Measurements from ENCODE around the gene RNF135.

Gene RNF135

DNA sequence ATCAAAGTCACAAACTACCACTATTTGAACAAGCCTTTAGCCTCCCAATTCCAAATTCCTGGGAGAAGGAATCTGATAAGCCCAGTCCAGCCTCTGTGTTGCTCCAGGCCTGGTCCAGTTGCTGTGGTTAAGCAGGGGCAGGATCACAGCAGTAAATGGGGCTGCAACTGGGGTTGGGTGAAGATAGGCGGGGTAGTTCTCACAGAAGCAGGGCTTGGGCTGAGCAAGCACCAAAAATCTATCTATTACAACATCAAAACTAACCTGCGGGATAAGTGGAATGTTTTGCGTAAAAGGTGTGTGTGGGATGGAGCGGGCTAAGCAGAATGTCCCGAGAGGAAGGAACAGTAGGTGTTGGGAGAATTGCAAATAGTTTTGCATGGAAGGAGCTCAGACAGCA lies 23.0 kb upstream of the RNF135 start:
- no peak overlapping the region for H3K4me3 ChIP-seq (ENCODE audit: low read length)
- H3K79me2 ChIP-seq (ENCODE audit: low read length), result no peaks in the 10 kb centered on the region
- TF ChIP-seq, protein P1, sequence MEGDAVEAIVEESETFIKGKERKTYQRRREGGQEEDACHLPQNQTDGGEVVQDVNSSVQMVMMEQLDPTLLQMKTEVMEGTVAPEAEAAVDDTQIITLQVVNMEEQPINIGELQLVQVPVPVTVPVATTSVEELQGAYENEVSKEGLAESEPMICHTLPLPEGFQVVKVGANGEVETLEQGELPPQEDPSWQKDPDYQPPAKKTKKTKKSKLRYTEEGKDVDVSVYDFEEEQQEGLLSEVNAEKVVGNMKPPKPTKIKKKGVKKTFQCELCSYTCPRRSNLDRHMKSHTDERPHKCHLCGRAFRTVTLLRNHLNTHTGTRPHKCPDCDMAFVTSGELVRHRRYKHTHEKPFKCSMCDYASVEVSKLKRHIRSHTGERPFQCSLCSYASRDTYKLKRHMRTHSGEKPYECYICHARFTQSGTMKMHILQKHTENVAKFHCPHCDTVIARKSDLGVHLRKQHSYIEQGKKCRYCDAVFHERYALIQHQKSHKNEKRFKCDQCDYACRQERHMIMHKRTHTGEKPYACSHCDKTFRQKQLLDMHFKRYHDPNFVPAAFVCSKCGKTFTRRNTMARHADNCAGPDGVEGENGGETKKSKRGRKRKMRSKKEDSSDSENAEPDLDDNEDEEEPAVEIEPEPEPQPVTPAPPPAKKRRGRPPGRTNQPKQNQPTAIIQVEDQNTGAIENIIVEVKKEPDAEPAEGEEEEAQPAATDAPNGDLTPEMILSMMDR (IDR thresholded peaks at IDR 0.05; ENCODE audit: low read length), result no peak
- no peak for TF ChIP-seq EZH2phosphoT487 (IDR thresholded peaks at IDR 0.05; ENCODE audit: low read length)
- TF ChIP-seq EZH2 (optimal IDR thresholded peaks at IDR 0.05; ENCODE audit: low read depth, low read length), result no peak
- no peaks in the 10 kb centered on the region for H3K9me3 ChIP-seq (replicated peaks; ENCODE audit: insufficient read depth, low read length)
- no peak overlapping the region for H3K9ac ChIP-seq (ENCODE audit: low read length)
- H3K9me2 ChIP-seq (replicated peaks; ENCODE audit: insufficient read depth, low read length), result no peaks in the 10 kb centered on the region
- H3F3A ChIP-seq (ENCODE audit: insufficient read depth, low read length), result no peaks in the 10 kb centered on the region
- H3K27me3 ChIP-seq (replicated peaks; ENCODE audit: insufficient read depth, low read length), result no peaks in the 10 kb centered on the region
- no peak overlapping the region for H3K4me2 ChIP-seq (ENCODE audit: low read depth, low read length)
- H4K20me1 ChIP-seq (ENCODE audit: insufficient read depth, low read length), result no peaks in the 10 kb centered on the region
- DNase-seq, result no peak
- no peaks in the 10 kb centered on the region for H3K36me3 ChIP-seq (replicated peaks; ENCODE audit: insufficient read depth, low read length)
- no peak overlapping the region for H2AFZ ChIP-seq (ENCODE audit: low read length)
- H3K4me1 ChIP-seq (ENCODE audit: low read length), result no peaks in the 10 kb centered on the region
- H3K27ac ChIP-seq (ENCODE audit: low read length), result no peak overlapping the region

DNA sequence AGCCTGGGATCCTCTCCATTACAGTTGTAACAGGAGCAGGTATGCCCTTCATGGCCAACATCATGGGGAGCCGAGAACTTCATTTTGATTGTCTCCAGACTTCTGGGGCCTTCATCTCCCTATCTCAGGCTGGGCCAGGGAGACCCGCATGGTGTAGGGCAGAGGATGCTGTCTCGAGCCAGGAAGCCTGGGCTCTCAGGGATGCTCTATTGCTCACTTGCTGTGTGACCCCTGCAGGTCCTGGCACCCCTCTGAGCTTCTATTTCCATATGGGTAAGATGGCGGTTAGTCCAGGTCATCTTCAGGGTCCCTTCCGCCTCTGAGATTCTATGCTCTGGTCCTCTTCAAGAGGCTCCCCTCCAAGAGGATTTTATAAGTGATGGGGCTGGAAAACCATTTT lies 20.6 kb upstream of the RNF135 start:
- H4K20me1 ChIP-seq (ENCODE audit: insufficient read depth, low read length), result no peaks in the 10 kb centered on the region
- H3K79me2 ChIP-seq (ENCODE audit: low read length), result no peaks in the 10 kb centered on the region
- H3K4me2 ChIP-seq (ENCODE audit: low read depth, low read length), result no peak overlapping the region
- no peak overlapping the region for H2AFZ ChIP-seq (ENCODE audit: low read length)
- no peak overlapping the region for H3K4me3 ChIP-seq (ENCODE audit: low read length)
- no peaks in the 10 kb centered on the region for H3K27me3 ChIP-seq (replicated peaks; ENCODE audit: insufficient read depth, low read length)
- no peak overlapping the region for H3K9ac ChIP-seq (ENCODE audit: low read length)
- no peaks in the 10 kb centered on the region for H3K36me3 ChIP-seq (replicated peaks; ENCODE audit: insufficient read depth, low read length)
- no peak for DNase-seq
- H3K27ac ChIP-seq (ENCODE audit: low read length), result no peak overlapping the region
- H3K9me2 ChIP-seq (replicated peaks; ENCODE audit: insufficient read depth, low read length), result no peaks in the 10 kb centered on the region
- TF ChIP-seq EZH2phosphoT487 (IDR thresholded peaks at IDR 0.05; ENCODE audit: low read length) (no peak), EZH2 (optimal IDR thresholded peaks at IDR 0.05; ENCODE audit: low read depth, low read length) (no peak)
- TF ChIP-seq, protein P1 (IDR thresholded peaks at IDR 0.05; ENCODE audit: low read length), result no peak
- no peaks in the 10 kb centered on the region for H3F3A ChIP-seq (ENCODE audit: insufficient read depth, low read length)
- H3K4me1 ChIP-seq (ENCODE audit: low read length), result no peaks in the 10 kb centered on the region
- H3K9me3 ChIP-seq (replicated peaks; ENCODE audit: insufficient read depth, low read length), result no peaks in the 10 kb centered on the region

DNA sequence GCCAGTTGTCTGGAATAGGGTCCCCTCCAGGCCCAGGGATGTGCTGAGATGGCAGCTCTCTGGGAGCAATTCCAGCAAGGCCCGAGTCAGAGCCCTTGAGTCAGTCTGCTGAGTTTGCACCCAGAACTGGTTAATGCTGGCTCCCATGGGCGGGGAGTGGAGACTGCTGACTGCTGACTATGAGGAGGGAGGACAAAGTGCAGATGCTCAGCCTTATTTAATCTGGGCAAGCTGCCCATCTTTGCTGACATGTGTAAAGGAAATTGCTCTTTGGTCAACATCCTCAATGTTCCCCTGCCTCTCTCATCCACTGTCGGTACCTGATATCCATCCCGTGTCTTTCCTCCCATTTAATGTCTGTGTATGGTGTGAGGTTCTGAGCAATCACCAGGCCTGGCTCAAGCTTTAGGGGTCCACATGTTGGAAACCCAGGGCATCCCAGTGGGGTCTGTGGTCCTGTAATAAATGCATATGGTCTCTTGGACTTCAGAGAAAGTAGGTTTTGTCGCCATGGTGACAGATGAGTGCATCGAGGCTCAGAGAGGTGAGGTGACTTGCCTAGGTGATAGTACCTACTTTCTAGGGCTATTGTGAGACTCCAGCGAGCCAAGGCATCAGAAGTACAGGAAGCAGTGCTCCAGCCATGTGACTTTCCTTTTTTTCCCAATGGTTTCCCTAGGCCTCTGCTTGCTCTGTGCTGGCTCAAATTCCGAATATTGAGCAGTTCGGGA lies 20.0 kb upstream of the RNF135 start:
- Histone ChIP-seq H3K27me3 (replicated peaks; ENCODE audit: insufficient read depth, low read length) (no peaks in the 10 kb centered on the region), H3K9me3 (replicated peaks; ENCODE audit: insufficient read depth, low read length) (no peaks in the 10 kb centered on the region), H3K9me2 (replicated peaks; ENCODE audit: insufficient read depth, low read length) (no peaks in the 10 kb centered on the region), H3F3A (ENCODE audit: insufficient read depth, low read length) (no peaks in the 10 kb centered on the region), H3K4me2 (ENCODE audit: low read depth, low read length) (no peak overlapping the region), H3K9ac (ENCODE audit: low read length) (no peak overlapping the region), H3K36me3 (replicated peaks; ENCODE audit: insufficient read depth, low read length) (no peaks in the 10 kb centered on the region), H3K79me2 (ENCODE audit: low read length) (no peaks in the 10 kb centered on the region), H2AFZ (ENCODE audit: low read length) (no peak overlapping the region), H3K4me3 (ENCODE audit: low read length) (no peak overlapping the region), H3K27ac (ENCODE audit: low read length) (no peak overlapping the region), H4K20me1 (ENCODE audit: insufficient read depth, low read length) (no peaks in the 10 kb centered on the region), H3K4me1 (ENCODE audit: low read length) (no peaks in the 10 kb centered on the region)
- DNase-seq, result no peak
- TF ChIP-seq, protein P1 (IDR thresholded peaks at IDR 0.05; ENCODE audit: low read length), result no peak
- TF ChIP-seq EZH2phosphoT487 (IDR thresholded peaks at IDR 0.05; ENCODE audit: low read length), result no peak
